Left hindlimb (tissue), 1 donor: ENCODE results near the gene MDH2.
"Not testable (repeated sequence)": the region's sequence is repeated elsewhere in the genome, so short reads cannot be mapped to it uniquely, and the experiment has no call there.

Experiments
- DNase-seq: peaks from one replicate; pipeline ENCODE4 v3.0.0-alpha.2; 2018

Gene MDH2

GRCh38 chr7:76049295-76049694, 1.4 kb downstream of the MDH2 start:
- no peak for DNase-seq

DNA sequence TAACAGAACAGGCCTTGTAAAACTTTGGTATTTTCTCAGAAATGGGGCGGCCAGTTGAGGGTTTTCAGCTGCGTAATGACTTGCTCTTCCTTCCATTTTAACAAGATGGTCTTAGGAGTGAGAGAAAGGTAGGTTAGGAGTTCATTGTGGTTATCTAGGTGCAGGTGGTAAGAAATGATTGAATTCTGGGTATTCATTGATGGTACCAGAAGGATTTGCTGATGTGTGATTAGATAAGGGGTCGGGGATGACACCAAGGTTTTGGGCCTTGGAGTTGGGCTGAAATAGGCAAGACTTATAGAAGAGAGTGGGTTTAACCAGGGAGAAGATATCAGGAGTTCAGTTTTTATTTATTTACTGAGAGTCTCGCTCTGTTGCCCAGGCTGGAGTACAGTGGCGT, 2.6 kb downstream of the MDH2 start:
- no peak for DNase-seq

GRCh38 chr7:76051840-76052239, 3.9 kb downstream of the MDH2 start:
- DNase-seq = no peak

GRCh38 chr7:76052681-76053080, 4.8 kb downstream of the MDH2 start:
- DNase-seq = not testable (repeated sequence)

GRCh38 chr7:76053461-76053860, 5.6 kb downstream of the MDH2 start:
- no peak for DNase-seq

- no peak for DNase-seq
These were observed 6.5 kb downstream of the MDH2 start for GRCh38 chr7:76054123-76055120.

DNA sequence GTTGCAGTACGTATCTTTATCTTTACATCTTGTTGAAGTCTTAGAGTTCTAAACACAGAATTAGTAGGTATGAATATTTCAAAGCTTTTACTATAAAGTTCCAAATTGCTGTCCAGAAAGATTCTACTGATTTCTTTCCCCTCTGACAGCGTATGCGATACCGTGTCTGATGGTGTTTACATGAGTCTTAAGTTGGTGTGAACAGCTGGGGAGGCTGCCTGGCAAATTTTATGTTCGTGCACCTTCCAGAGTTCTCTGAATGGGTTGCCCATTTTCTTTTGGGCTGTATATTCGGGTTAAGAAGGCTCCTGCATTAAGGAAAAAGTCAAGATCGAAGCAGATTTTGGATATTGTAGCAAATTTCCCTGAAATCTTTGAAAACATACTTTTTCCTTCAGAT, 8.3 kb downstream of the MDH2 start:
- DNase-seq = no peak

DNA sequence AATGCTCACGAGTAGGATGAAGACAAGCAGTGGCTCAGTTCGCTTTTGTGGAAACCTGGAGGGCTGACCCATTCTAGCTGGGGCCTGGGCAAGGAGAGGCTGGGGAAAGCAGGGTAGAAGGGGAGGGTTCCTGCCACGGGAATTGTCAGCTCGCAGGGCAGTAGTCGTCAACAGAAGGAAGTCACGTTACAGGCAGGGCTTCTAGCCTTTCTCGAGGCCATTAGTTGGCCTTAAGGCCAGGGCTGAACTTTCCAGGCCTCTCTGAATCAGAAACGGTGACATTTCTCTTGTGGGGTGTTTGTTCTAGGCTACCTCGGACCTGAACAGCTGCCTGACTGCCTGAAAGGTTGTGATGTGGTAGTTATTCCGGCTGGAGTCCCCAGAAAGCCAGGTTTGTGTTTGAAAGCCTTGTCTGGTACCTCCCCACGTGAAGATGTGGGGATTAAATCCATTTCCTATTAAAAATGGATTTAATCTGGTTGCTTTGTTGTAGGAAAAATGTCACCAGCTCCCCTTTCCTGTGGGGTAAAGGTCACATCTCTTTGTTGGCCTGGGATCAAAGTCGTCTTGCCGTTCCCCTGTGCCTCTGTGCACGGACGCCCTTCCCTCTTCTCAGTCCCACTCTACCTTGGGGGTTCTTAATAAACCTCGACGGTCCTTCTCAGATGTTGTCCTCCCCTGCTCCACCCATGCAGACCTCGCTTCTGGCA, 9.4 kb downstream of the MDH2 start:
- DNase-seq = no peak

GRCh38 chr7:76057813-76058145, 9.9 kb downstream of the MDH2 start:
- DNase-seq = no peak

GRCh38 chr7:76058745-76059144, 10.8 kb downstream of the MDH2 start:
- DNase-seq = not testable (repeated sequence)

DNA sequence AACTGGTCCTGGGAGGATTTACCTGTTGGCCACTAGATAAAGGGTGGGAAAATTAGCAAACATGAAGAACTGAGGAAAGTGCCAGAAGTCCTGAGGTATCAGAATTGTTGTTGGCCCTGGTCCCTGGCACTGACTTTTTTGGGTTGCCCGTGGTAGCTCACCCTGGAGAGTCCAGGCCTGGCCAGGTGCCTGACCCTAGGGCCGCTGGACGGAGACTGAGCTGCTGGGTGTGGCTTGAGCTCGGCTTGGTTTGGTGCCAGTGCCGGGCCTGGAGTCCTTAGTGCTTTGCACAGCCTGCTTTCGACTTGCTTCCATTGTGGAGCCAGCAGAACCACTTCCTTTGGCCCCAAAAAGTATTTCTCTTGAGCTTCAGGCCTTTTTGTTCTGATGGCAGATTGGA, 12.9 kb downstream of the MDH2 start:
- DNase-seq = no peak

GRCh38 chr7:76062254-76062653, 14.3 kb downstream of the MDH2 start:
- DNase-seq = no peak

GRCh38 chr7:76063114-76063513, 15.2 kb downstream of the MDH2 start:
- DNase-seq = no peak

DNA sequence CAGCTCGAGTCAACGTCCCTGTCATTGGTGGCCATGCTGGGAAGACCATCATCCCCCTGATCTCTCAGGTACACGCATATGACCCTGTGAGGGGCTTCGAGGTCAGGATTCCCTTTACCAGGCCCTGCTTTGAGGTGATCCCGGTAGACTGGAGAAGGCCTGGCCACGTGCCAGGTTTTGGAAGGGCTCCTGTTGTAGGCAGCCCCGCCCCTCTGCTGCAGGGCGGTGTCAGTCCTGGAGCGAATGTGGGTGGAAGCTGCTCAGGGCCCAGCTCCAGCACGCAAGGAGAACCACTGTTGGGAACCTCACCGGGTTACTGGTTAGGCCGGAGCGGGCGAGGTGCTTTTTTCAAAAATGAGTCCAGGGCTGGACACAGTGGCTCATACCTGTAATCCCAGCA, 15.6 kb downstream of the MDH2 start:
- no peak for DNase-seq

DNA sequence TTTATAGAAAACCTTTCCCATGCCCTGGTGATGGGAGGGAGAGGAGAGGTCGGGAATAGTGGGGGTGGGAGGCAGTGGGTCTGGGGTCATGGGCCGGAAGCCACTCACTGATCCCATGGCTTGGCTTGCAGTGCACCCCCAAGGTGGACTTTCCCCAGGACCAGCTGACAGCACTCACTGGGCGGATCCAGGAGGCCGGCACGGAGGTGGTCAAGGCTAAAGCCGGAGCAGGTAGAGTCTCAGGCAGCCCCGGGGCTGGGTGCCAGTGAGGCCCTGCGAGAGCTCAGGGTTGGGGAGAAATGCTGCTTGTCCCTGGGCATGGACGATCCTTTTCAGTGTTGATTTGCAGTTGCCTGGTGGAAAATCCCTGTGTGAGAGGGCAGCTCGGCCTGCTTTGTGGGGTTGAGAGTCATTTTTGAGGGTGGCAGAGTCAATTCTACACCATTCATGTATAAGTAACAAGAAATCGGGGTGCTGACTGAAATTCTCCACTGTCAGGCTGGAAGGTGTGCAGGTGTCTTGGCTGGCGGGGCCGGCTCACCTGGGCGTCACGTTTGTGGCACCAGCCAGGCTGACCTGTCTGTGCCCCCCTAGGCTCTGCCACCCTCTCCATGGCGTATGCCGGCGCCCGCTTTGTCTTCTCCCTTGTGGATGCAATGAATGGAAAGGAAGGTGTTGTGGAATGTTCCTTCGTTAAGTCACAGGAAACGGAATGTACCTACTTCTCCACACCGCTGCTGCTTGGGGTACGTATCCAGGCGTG, 16.5 kb downstream of the MDH2 start:
- no peak for DNase-seq

GRCh38 chr7:76065016-76065612, 17.2 kb downstream of the MDH2 start:
- DNase-seq = no peak

DNA sequence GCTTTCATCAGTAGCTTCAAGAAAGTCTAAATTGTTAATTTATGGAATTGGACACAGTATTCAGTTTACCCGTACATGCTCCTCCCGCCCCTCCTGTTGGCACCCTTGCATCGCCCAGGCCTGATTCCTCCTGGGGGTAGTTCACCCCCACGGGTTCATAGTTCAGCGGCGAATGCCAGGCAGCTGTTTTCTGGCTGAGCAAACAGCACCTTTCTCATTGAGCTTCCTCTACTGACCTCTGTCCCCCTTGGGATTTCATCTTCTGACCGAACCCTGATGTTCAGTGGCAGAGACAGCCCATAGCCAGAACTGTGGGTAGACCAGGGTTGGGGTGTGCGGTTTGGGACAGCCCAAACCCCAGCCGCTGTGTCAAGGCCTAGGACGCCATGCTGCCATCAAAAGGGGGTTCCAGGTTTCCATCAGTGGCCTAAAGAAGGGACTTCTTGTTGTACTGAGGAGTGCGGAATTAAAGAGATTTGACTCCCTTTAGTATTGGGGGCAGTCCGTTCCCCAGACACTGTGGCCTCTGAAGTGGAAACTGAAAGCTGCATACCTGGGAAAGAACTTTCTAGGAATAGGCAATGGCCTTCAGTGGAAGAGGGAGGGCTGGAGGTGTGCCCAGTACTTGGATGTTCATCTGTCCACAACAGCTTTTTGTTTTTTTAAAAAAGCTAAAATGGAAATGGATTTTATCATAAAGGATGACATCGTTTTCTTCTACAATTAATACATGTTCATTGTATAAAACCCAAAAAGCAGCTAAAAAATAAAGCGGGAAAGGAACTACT, 19.0 kb downstream of the MDH2 start:
- DNase-seq = no peak

GRCh38 chr7:76069238-76069638, 21.3 kb downstream of the MDH2 start:
- DNase-seq = no peak

DNA sequence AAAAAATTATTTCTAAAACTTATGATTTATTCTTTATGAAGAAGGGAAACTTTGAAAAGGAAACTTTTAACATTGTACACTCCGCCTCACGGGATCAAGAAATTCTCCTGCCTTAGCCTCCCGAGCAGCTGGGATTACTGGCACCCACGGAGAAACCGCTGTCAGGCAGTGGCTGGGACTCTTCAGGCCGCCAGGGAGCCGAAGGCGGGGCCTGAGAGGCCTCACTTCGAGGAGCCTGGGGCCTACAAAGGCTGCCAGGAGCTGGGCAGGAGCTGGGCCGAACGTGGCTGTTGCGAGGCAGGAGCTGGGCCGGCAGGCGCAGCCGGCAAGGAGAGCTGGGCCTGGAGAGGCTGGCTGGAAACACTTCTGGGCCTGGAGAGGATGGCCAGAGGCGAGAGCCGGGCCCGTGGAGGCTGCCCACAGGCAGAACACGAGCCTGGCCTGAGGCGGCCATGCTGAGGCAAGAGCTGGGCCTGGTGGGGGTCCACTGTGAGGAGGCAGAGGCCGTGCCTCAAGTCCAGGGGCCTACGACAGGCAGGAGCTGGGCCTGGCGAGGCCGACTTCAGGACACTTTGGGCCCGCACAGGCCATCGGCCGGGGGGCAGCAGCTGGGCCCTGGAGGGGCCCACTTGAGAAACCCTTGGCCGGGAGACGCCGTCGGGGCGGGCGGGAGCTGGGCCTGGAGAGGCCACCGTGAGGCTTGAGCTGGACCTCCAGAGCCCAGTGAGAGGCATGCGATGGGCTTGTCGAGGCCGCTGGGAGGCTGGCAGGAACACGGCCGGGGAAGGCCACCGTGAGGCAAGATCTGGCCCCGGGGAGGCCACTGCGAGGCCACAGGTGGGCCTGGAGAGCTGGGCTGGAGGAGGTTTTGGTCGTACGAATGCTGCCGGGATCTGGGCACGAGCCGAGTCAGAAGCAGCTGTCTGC, 23.7 kb downstream of the MDH2 start:
- DNase-seq = no peak

- DNase-seq = no peak
These were observed 24.6 kb downstream of the MDH2 start for GRCh38 chr7:76072243-76073148.
